GM23338 (cell line): ENCODE data around the gene IFITM1. TPM values are rescaled to one million over a fixed set of nuclear protein-coding genes. Genes with fewer than 3 reads are reported as not detected.

Experiments
- ATAC-seq: fragments of 200-7000 bp; cut with Tn5 transposase; 3 replicates; pipeline ENCODE4 v1.9.1; 2020
- DNase-seq: peaks from one replicate; pipeline ENCODE4 v3.0.0-alpha.2; 2015; ENCODE audit warnings: low spot score
- H2AFZ ChIP-seq: fragments of 200-600 bp; sonication (generic); 2 replicates; pipeline ENCODE4 v1.8.0; 2016; ENCODE audit warnings: antibody characterized with exemption, mild to moderate bottlenecking, moderate library complexity
- H3F3A ChIP-seq: fragments of 200-600 bp; sonication (generic); replicated peaks from 2 replicates; pipeline ENCODE4 v1.8.0; 2017; ENCODE audit warnings: antibody characterized with exemption, mixed run types, low read depth
- H3K27ac ChIP-seq: fragments of 200-600 bp; sonication (generic); 2 replicates; pipeline ENCODE4 v1.6.1; 2016; ENCODE audit warnings: low read depth
- H3K27me3 ChIP-seq: fragments of 200-600 bp; sonication (generic); 2 replicates; pipeline ENCODE4 v1.8.0; 2016; ENCODE audit warnings: mild to moderate bottlenecking, mixed run types, moderate library complexity; ENCODE audit not compliant: insufficient read depth
- H3K36me3 ChIP-seq: fragments of 200-600 bp; sonication (generic); 2 replicates; pipeline ENCODE4 v1.8.0; 2016; ENCODE audit warnings: mild to moderate bottlenecking; ENCODE audit not compliant: insufficient read depth
- H3K4me1 ChIP-seq: fragments of 200-600 bp; sonication (generic); 2 replicates; pipeline ENCODE4 v1.8.0; 2016; ENCODE audit warnings: mild to moderate bottlenecking, moderate library complexity; ENCODE audit not compliant: insufficient read depth
- H3K4me2 ChIP-seq: fragments of 200-600 bp; sonication (generic); 2 replicates; pipeline ENCODE4 v1.7.1; 2017; ENCODE audit warnings: mixed run types
- H3K4me3 ChIP-seq: fragments of 200-600 bp; sonication (generic); 2 replicates; pipeline ENCODE4 v1.6.1; 2016; ENCODE audit warnings: mixed run types
- H3K79me2 ChIP-seq: fragments of 200-600 bp; sonication (generic); replicated peaks from 2 replicates; pipeline ENCODE4 v1.8.0; 2017; ENCODE audit warnings: mild to moderate bottlenecking; ENCODE audit not compliant: insufficient read depth
- H3K9me2 ChIP-seq: fragments of 200-600 bp; sonication (generic); 2 replicates; pipeline ENCODE4 v1.8.0; 2017; ENCODE audit not compliant: insufficient read depth
- H4K20me1 ChIP-seq: fragments of 200-600 bp; sonication (generic); replicated peaks from 2 replicates; pipeline ENCODE4 v1.8.0; 2017; ENCODE audit warnings: mild to moderate bottlenecking; ENCODE audit not compliant: insufficient read depth
- H3K27ac Mint-ChIP-seq: 2 replicates; pipeline ENCODE4 v1.8.0; 2020; ENCODE audit warnings: inconsistent platforms, mild to moderate bottlenecking, moderate library complexity, mixed read lengths
- H3K27me3 Mint-ChIP-seq: 3 replicates; pipeline ENCODE4 v1.8.0; 2022; ENCODE audit warnings: low read depth, mild to moderate bottlenecking, moderate library complexity, mixed read lengths, inconsistent platforms; ENCODE audit not compliant: insufficient read depth, poor library complexity
- H3K36me3 Mint-ChIP-seq: 3 replicates; pipeline ENCODE4 v1.8.0; 2021; ENCODE audit warnings: low read depth, mild to moderate bottlenecking, inconsistent platforms, moderate library complexity, mixed read lengths
- H3K4me1 Mint-ChIP-seq: 3 replicates; pipeline ENCODE4 v1.8.0; 2020; ENCODE audit warnings: mild to moderate bottlenecking, inconsistent platforms, mixed read lengths
- H3K4me3 Mint-ChIP-seq: 3 replicates; pipeline ENCODE4 v1.8.0; 2021; ENCODE audit warnings: moderate library complexity, mild to moderate bottlenecking, inconsistent platforms, mixed read lengths
- H3K9me3 Mint-ChIP-seq: 3 replicates; pipeline ENCODE4 v1.8.0; 2020; ENCODE audit warnings: moderate library complexity, mild to moderate bottlenecking, inconsistent platforms, mixed read lengths
- CREB1 ChIP-seq: fragments of 250-450 bp; sonication (Bioruptor Pico); IDR thresholded peaks from 2 replicates; pipeline ENCODE4 v1.5.0; 2020; ENCODE audit warnings: low read depth, mild to moderate bottlenecking, moderate library complexity
- JUNB ChIP-seq: IDR thresholded peaks from one replicate; pipeline ENCODE4 v1.6.1; 2016; ENCODE audit warnings: antibody characterized with exemption; ENCODE audit not compliant: unreplicated experiment
- POLR2AphosphoS5 ChIP-seq: IDR thresholded peaks from 2 replicates; pipeline ENCODE4 v1.6.1; 2016; ENCODE audit warnings: antibody characterized with exemption, low read depth
- ZNF114 ChIP-seq: fragments of 250-450 bp; sonication (Bioruptor Pico); IDR thresholded peaks from 2 replicates; pipeline ENCODE4 v1.5.0; 2020; ENCODE audit warnings: mild to moderate bottlenecking, moderate library complexity
- ZNF331 ChIP-seq: fragments of 250-450 bp; sonication (Bioruptor Pico); IDR thresholded peaks from 2 replicates; pipeline ENCODE4 v1.5.0; 2020; ENCODE audit warnings: low read depth, mild to moderate bottlenecking, moderate library complexity
- polyA plus RNA-seq: library from polyadenylated mRNA; unstranded; fragments of >200 nt; fragmentation: Nextera tagmentation; extraction: Ambion mirVana; gene quantifications from 2 replicates; pipeline ENCODE4 v1.2.1, GENCODE V29; 2016
- total RNA-seq: library from RNA; depleted of rRNA; stranded (reverse); fragments of >200 nt; shearing (Covaris generic); gene quantifications from 2 replicates; pipeline ENCODE4 v1.2.3, GENCODE V29; 2014
- TF ChIP-seq, protein P1 (sequence below): fragments of 250-450 bp; sonication (Bioruptor Pico); IDR thresholded peaks from 2 replicates; pipeline ENCODE4 v1.5.0; 2020; ENCODE audit warnings: mild to moderate bottlenecking, moderate library complexity
- TF ChIP-seq, protein P2 (sequence below): IDR thresholded peaks from 2 replicates; pipeline ENCODE4 v1.6.1; 2016; ENCODE audit warnings: antibody characterized with exemption
- TF ChIP-seq, protein P3 (sequence below): IDR thresholded peaks from one replicate; pipeline ENCODE4 v1.6.1; 2018; ENCODE audit warnings: antibody characterized with exemption; ENCODE audit not compliant: unreplicated experiment

The IFITM1 gene
- total and polyA plus RNA-seq, 2 experiments from 2014 or later, result 396 to 1,194 TPM

DNA sequence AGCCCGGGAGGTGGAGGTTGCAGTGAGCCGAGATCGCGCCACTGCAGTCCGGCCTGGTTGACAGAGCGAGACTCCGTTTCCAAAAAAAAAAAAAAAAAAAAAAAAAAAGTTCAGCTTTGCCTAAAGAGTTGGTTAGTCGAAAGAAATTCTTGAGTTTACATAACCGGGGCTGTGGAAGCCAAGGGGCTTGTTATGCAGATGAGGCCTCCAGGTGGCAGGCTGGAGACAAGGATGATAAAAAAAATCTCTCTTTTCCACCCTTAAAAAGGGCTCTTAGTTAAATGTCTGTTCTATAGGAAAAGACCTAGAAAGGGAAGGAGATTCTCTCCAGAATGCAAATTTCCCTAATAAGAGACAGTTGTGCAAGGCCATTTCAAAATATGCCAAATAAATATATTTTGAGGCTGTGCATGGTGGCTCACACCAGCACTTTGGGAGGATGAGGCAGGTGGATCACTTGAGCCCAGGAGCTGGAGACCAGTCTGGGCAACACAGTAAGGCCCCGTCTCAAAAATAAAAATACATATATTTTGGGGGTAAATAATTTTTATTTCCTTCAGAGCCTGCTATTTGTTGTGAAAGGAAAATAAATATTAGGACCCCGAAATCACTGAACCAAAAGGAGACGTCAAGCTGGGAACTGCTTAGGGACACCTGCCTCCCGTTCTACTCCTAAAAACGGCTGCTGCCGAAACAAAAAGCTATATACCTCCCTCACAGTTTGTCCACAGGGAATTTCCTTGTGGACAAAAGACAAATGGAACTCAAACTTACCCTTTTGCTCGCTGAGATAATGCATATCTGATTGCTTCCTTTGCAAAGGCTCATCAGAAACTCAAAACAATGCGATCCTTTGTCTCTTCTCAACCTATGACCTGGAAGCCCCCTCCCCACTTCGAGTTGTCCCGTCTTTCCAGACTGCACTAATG lies 8.7 kb upstream of the IFITM1 start (continued):
- TF ChIP-seq, protein P1, sequence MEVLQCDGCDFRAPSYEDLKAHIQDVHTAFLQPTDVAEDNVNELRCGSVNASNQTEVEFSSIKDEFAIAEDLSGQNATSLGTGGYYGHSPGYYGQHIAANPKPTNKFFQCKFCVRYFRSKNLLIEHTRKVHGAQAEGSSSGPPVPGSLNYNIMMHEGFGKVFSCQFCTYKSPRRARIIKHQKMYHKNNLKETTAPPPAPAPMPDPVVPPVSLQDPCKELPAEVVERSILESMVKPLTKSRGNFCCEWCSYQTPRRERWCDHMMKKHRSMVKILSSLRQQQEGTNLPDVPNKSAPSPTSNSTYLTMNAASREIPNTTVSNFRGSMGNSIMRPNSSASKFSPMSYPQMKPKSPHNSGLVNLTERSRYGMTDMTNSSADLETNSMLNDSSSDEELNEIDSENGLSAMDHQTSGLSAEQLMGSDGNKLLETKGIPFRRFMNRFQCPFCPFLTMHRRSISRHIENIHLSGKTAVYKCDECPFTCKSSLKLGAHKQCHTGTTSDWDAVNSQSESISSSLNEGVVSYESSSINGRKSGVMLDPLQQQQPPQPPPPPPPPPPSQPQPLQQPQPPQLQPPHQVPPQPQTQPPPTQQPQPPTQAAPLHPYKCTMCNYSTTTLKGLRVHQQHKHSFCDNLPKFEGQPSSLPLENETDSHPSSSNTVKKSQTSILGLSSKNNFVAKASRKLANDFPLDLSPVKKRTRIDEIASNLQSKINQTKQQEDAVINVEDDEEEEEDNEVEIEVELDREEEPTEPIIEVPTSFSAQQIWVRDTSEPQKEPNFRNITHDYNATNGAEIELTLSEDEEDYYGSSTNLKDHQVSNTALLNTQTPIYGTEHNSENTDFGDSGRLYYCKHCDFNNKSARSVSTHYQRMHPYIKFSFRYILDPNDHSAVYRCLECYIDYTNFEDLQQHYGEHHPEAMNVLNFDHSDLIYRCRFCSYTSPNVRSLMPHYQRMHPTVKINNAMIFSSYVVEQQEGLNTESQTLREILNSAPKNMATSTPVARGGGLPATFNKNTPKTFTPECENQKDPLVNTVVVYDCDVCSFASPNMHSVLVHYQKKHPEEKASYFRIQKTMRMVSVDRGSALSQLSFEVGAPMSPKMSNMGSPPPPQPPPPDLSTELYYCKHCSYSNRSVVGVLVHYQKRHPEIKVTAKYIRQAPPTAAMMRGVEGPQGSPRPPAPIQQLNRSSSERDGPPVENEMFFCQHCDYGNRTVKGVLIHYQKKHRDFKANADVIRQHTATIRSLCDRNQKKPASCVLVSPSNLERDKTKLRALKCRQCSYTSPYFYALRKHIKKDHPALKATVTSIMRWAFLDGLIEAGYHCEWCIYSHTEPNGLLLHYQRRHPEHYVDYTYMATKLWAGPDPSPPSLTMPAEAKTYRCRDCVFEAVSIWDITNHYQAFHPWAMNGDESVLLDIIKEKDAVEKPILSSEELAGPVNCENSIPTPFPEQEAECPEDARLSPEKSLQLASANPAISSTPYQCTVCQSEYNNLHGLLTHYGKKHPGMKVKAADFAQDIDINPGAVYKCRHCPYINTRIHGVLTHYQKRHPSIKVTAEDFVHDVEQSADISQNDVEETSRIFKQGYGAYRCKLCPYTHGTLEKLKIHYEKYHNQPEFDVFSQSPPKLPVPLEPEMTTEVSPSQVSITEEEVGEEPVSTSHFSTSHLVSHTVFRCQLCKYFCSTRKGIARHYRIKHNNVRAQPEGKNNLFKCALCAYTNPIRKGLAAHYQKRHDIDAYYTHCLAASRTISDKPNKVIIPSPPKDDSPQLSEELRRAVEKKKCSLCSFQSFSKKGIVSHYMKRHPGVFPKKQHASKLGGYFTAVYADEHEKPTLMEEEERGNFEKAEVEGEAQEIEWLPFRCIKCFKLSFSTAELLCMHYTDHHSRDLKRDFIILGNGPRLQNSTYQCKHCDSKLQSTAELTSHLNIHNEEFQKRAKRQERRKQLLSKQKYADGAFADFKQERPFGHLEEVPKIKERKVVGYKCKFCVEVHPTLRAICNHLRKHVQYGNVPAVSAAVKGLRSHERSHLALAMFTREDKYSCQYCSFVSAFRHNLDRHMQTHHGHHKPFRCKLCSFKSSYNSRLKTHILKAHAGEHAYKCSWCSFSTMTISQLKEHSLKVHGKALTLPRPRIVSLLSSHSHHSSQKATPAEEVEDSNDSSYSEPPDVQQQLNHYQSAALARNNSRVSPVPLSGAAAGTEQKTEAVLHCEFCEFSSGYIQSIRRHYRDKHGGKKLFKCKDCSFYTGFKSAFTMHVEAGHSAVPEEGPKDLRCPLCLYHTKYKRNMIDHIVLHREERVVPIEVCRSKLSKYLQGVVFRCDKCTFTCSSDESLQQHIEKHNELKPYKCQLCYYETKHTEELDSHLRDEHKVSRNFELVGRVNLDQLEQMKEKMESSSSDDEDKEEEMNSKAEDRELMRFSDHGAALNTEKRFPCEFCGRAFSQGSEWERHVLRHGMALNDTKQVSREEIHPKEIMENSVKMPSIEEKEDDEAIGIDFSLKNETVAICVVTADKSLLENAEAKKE, result no peak

DNA sequence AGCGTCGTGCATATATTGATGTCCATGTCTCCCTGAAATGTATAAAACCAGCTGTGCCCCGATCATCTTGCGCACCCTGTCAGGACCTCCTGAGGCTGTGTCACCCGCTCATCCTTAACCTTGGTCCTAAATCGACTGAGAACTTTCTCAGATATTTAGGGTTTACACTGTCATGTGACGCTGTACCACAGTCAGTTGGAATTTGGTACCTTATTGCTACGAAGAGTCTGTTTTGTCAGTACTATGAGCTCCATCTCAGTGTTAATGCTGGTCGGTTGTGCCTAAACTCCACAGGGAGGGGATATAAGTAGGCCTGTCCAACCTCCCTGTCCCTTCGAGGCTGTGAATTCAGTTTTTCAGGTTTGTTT lies 8.0 kb upstream of the IFITM1 start:
- H3K4me3 Mint-ChIP-seq, result peak overlapping the region; percentile 56
- Histone ChIP-seq H3K27ac (peak overlapping the region; percentile 90), H3K4me3 (no peak overlapping the region; the same call in 1 of the 2 replicates), H3K9me2 (no peaks in the 10 kb centered on the region), H3F3A (peaks cover 26% of the 10 kb centered on the region), H3K27me3 (no peaks in the 10 kb centered on the region), H4K20me1 (no peaks in the 10 kb centered on the region), H2AFZ (no peak overlapping the region), H3K4me2 (peak overlapping the region; percentile 66), H3K4me1 (peaks cover 65% of the 10 kb centered on the region), H3K79me2 (peaks cover 12% of the 10 kb centered on the region), H3K36me3 (no peaks in the 10 kb centered on the region)
- no peak for ATAC-seq
- peak overlapping the region; percentile 90 for H3K27ac Mint-ChIP-seq
- peaks cover 61% of the 10 kb centered on the region for H3K4me1 Mint-ChIP-seq
- no peak for DNase-seq
- H3K36me3 Mint-ChIP-seq, result peaks cover 16% of the 10 kb centered on the region
- H3K9me3 Mint-ChIP-seq, result peaks cover 7% of the 10 kb centered on the region
- H3K27me3 Mint-ChIP-seq, result peaks cover 42% of the 10 kb centered on the region
- TF ChIP-seq JUNB (no peak), CREB1 (no peak), ZNF331 (CRISPR knock-in tag) (no peak), POLR2AphosphoS5 (no peak), ZNF114 (CRISPR knock-in tag) (no peak)
- TF ChIP-seq, protein P2, sequence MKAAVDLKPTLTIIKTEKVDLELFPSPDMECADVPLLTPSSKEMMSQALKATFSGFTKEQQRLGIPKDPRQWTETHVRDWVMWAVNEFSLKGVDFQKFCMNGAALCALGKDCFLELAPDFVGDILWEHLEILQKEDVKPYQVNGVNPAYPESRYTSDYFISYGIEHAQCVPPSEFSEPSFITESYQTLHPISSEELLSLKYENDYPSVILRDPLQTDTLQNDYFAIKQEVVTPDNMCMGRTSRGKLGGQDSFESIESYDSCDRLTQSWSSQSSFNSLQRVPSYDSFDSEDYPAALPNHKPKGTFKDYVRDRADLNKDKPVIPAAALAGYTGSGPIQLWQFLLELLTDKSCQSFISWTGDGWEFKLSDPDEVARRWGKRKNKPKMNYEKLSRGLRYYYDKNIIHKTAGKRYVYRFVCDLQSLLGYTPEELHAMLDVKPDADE, result no peak; the same call in 1 of the 2 replicates
- TF ChIP-seq, protein P3, sequence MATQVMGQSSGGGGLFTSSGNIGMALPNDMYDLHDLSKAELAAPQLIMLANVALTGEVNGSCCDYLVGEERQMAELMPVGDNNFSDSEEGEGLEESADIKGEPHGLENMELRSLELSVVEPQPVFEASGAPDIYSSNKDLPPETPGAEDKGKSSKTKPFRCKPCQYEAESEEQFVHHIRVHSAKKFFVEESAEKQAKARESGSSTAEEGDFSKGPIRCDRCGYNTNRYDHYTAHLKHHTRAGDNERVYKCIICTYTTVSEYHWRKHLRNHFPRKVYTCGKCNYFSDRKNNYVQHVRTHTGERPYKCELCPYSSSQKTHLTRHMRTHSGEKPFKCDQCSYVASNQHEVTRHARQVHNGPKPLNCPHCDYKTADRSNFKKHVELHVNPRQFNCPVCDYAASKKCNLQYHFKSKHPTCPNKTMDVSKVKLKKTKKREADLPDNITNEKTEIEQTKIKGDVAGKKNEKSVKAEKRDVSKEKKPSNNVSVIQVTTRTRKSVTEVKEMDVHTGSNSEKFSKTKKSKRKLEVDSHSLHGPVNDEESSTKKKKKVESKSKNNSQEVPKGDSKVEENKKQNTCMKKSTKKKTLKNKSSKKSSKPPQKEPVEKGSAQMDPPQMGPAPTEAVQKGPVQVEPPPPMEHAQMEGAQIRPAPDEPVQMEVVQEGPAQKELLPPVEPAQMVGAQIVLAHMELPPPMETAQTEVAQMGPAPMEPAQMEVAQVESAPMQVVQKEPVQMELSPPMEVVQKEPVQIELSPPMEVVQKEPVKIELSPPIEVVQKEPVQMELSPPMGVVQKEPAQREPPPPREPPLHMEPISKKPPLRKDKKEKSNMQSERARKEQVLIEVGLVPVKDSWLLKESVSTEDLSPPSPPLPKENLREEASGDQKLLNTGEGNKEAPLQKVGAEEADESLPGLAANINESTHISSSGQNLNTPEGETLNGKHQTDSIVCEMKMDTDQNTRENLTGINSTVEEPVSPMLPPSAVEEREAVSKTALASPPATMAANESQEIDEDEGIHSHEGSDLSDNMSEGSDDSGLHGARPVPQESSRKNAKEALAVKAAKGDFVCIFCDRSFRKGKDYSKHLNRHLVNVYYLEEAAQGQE, result no peak
